T-helper 17 cell (primary cell): ENCODE results near the gene CACNG7. TPM values are rescaled to one million over a fixed set of nuclear protein-coding genes. Genes with fewer than 3 reads are reported as not detected.
"Not testable (repeated sequence)": the region's sequence is repeated elsewhere in the genome, so short reads cannot be mapped to it uniquely, and the experiment has no call there.

Source experiments
- ATAC-seq: fragments of 150-1000 bp; cut with Tn5 transposase; 2 replicates; pipeline ENCODE4 v1.10.0; 2021; ENCODE audit warnings: mild to moderate bottlenecking, moderate library complexity
- DNase-seq, 3 donors: peaks; one replicate each; pipeline versions ENCODE4 v3.0.0 to v3.0.0-alpha.2; 2020 to 2021
- H3K9me3 ChIP-seq: one replicate; pipeline ENCODE4 v1.7.0; 2013; ENCODE audit warnings: low read length, mild to moderate bottlenecking; ENCODE audit not compliant: control insufficient read depth, poor library complexity, severe bottlenecking
- H3K27ac Mint-ChIP-seq: one replicate; pipeline ENCODE4 v1.8.0; 2022; ENCODE audit warnings: mild to moderate bottlenecking, moderate library complexity, mixed read lengths
- H3K27me3 Mint-ChIP-seq: one replicate; pipeline ENCODE4 v1.8.0; 2022; ENCODE audit warnings: mixed read lengths
- H3K36me3 Mint-ChIP-seq: one replicate; pipeline ENCODE4 v1.8.0; 2022; ENCODE audit warnings: low read depth, mixed read lengths
- H3K4me1 Mint-ChIP-seq: one replicate; pipeline ENCODE4 v1.8.0; 2022; ENCODE audit warnings: mild to moderate bottlenecking, mixed read lengths
- H3K4me3 Mint-ChIP-seq: one replicate; pipeline ENCODE4 v1.8.0; 2022; ENCODE audit warnings: mild to moderate bottlenecking, moderate library complexity, mixed read lengths
- total RNA-seq, 4 donors: library from RNA in 2 of 4; stranded (reverse) in 2 of 4; gene quantifications; one replicate each; pipeline ENCODE4 v1.2.3 and lab custom pipeline; 2022 to 2026

The CACNG7 gene
- total RNA-seq, 2 donors from 2014 or later = not detected

GRCh38 chr19:53936029-53936428 lies 27.0 kb downstream of the CACNG7 start:
- Mint-ChIP-seq H3K27me3 (peaks cover 34% of the 10 kb centered on the region), H3K4me1 (no peaks in the 10 kb centered on the region), H3K36me3 (peaks cover 6% of the 10 kb centered on the region), H3K4me3 (no peak overlapping the region), H3K27ac (no peak overlapping the region)
- H3K9me3 ChIP-seq = no peaks in the 10 kb centered on the region
- no peak for DNase-seq
- no peak for ATAC-seq

DNA sequence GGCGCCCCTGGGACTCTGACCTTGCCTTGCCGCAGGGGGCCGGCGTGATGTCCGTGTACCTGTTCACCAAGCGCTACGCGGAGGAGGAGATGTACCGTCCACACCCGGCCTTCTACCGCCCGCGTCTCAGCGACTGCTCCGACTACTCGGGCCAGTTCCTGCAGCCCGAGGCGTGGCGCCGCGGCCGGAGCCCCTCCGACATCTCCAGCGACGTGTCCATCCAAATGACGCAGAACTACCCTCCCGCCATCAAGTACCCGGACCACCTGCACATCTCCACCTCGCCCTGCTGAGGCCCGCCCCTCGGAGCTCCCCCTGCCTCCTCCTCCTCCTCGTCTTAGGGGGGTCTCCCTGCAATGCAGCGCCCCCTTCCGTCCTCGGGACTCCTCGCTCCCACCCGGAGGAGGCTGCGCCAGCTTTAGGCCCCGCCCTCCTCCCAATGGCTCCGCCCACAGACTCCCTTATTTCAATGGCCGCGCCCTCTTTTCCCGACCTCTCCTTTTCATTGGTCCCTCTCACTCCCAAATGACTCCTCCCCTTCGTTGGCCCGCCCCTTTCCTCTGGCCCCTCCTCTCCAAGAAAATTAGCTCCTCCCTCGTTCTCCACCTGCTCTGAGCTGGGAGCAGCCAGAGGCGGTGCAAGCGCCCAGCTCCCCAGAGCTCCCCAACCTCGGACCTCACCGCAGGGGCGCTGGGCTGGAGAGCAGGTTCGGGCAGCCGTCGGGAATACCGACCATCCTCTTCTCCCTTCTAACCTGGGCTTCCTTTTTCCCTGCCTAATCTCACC lies 33.1 kb downstream of the CACNG7 start:
- H3K36me3 Mint-ChIP-seq = peaks cover 16% of the 10 kb centered on the region
- H3K4me3 Mint-ChIP-seq = no peak overlapping the region
- no peak for DNase-seq
- peaks cover 68% of the 10 kb centered on the region for H3K27me3 Mint-ChIP-seq
- H3K9me3 ChIP-seq = no peaks in the 10 kb centered on the region
- no peak overlapping the region for H3K27ac Mint-ChIP-seq
- H3K4me1 Mint-ChIP-seq = peaks cover 6% of the 10 kb centered on the region
- ATAC-seq = no peak

DNA sequence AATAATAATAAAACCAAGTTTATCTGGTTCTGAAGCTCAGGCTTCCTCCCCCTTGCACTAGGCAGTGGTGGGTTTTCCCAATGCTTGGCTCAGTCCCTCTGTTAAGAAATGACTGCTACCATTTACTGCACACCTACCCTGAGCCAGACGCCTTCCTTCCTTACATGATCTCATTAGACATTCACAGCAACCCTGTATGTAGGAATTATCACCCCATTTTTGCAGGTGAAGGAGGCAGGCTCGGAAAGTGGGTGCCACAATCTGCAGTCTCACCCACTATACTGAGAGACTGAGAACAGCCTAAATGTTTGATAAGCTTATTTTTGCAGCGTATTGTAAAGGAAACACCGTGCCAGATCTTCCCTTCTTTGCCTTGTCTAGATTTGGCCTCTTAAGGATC lies 35.3 kb downstream of the CACNG7 start:
- H3K4me3 Mint-ChIP-seq = no peak overlapping the region
- DNase-seq = no peak
- ATAC-seq = no peak
- H3K27ac Mint-ChIP-seq = no peak overlapping the region
- H3K9me3 ChIP-seq = no peaks in the 10 kb centered on the region
- H3K4me1 Mint-ChIP-seq = peaks cover 6% of the 10 kb centered on the region
- peaks cover 14% of the 10 kb centered on the region for H3K36me3 Mint-ChIP-seq
- peaks cover 65% of the 10 kb centered on the region for H3K27me3 Mint-ChIP-seq

DNA sequence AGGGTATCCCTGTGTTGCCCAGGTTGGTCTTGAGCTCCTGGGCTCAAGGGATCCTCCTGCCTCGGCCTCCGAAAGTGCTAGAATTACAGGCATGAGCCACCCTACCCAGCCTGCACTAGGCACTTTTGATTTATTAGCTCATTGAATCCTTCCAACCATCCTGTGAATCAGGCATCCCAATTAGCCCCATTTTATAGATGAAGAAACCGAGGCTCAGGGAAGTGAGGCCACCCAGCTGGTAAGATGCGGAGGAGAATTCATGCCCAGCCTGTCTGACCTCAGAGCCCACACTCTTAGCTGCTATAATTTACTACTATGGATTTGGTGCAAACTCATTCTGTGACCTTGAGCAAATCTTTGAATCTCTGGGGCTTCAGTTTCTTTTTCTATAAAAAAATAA lies 35.9 kb downstream of the CACNG7 start:
- peaks cover 60% of the 10 kb centered on the region for H3K27me3 Mint-ChIP-seq
- H3K4me1 Mint-ChIP-seq = peaks cover 6% of the 10 kb centered on the region
- H3K9me3 ChIP-seq = no peaks in the 10 kb centered on the region
- no peak overlapping the region for H3K4me3 Mint-ChIP-seq
- no peak for DNase-seq
- H3K27ac Mint-ChIP-seq = no peak overlapping the region
- peaks cover 14% of the 10 kb centered on the region for H3K36me3 Mint-ChIP-seq
- no peak for ATAC-seq

DNA sequence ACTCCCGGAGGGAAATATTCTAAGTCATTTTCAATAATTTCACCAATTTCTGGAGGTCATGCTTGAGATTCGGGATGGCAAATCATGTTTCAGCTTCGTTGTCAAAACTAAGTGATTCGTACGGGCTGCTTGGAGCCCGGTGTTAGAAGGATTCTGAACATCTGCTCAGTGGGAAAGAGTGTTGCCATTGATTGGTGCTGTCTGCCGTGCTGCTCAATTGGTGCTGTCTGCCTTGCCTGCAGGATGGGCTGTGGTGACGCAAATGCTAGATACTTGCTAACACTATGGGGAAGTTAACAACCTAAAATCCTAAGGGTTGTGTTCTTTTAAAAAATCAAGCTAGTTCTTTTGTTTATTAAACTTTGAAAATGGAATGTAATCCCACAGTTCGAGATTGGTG lies 36.4 kb downstream of the CACNG7 start:
- peaks cover 6% of the 10 kb centered on the region for H3K4me1 Mint-ChIP-seq
- peaks cover 12% of the 10 kb centered on the region for H3K36me3 Mint-ChIP-seq
- H3K27ac Mint-ChIP-seq = no peak overlapping the region
- H3K4me3 Mint-ChIP-seq = no peak overlapping the region
- H3K27me3 Mint-ChIP-seq = peaks cover 55% of the 10 kb centered on the region
- no peak for ATAC-seq
- H3K9me3 ChIP-seq = no peaks in the 10 kb centered on the region
- no peak for DNase-seq

DNA sequence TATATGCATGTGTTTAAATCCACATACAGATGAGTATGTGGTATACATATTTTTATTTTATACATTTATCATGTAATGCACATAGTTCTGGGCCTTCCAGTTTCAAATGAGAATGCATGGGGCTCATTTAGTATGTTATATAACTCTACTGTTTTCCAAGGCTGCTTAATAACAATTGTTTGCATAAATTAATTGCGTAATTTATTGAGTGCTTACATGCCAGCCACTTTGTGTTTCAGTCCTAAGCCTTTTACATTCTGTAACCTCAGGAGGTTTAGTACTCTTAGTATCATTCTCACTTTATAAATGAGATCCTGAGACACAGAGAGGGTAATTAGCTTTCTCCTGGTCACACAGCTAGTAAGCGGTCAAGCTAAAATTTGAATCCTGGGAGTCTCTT lies 36.9 kb downstream of the CACNG7 start:
- peaks cover 50% of the 10 kb centered on the region for H3K27me3 Mint-ChIP-seq
- no peak overlapping the region for H3K4me3 Mint-ChIP-seq
- ATAC-seq (no peak), DNase-seq (no peak)
- H3K4me1 Mint-ChIP-seq = peaks cover 6% of the 10 kb centered on the region
- H3K9me3 ChIP-seq = no peaks in the 10 kb centered on the region
- H3K36me3 Mint-ChIP-seq = peaks cover 10% of the 10 kb centered on the region
- no peak overlapping the region for H3K27ac Mint-ChIP-seq

DNA sequence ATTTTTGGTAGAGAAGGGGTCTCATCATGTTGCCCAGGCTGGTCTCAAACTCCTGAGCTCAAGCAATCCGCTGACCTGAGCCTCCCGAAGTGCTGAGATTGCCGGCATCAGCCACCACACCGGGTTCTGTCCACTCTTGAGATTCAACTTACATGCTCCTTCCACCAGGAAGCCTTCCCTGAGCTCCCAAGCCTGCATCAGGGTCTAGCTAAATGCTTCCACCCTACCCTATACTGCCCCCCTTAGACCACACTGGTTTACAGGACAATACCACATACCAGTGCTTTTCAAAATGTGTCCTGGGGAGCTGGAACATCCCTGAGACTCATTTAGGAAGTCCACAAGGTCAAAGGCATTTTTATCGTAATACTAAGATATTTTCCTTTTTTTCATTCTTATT lies 38.5 kb downstream of the CACNG7 start:
- no peak for DNase-seq
- Mint-ChIP-seq H3K4me3 (no peak overlapping the region), H3K4me1 (peaks cover 5% of the 10 kb centered on the region), H3K27ac (no peak overlapping the region), H3K27me3 (peaks cover 51% of the 10 kb centered on the region), H3K36me3 (peaks cover 7% of the 10 kb centered on the region)
- no peak for ATAC-seq
- no peaks in the 10 kb centered on the region for H3K9me3 ChIP-seq

DNA sequence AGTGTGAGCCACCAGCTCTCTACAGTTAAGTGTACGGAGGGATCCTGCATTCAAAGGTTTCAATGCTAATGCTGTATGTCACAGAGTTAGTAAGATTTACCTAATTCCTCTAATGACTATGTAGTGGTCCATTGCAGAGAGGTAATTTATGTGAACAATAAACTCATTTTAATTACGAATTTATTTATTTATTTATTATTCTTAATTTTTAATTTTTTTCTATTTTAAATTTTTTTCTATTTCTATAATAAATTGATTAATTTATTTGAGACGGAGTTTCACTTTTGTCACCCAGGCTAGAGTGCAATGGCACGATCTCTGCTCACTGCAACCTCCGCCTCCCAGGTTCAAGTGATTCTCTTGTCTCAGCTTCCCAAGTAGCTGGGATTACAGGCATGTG lies 39.5 kb downstream of the CACNG7 start:
- not testable (repeated sequence) for H3K27ac Mint-ChIP-seq, H3K9me3 ChIP-seq, H3K4me3 Mint-ChIP-seq, DNase-seq, ATAC-seq, H3K36me3 Mint-ChIP-seq, H3K4me1 Mint-ChIP-seq
- H3K27me3 Mint-ChIP-seq = peaks cover 50% of the 10 kb centered on the region

DNA sequence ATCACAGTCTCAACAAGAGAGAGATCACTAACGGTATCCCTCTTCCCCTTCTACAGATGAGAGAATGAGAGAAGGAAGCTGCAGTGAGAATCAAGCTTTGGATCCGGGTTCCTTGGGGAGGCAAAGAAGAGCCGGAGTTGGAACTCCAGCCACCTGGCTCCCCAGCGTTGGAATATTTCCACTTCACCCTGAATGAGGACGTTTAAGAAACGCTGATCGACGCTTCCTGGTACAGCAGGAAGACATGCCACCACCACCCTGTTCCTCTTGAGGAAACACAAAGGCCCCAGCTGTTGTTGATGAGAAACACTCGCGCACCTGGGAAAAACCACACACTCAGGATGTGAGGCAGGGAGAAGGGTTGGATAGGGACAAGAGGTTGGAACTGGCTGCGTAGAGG lies 42.4 kb downstream of the CACNG7 start:
- H3K9me3 ChIP-seq = no peaks in the 10 kb centered on the region
- Mint-ChIP-seq H3K4me1 (peaks cover 4% of the 10 kb centered on the region), H3K36me3 (peaks cover 2% of the 10 kb centered on the region), H3K27ac (no peak overlapping the region), H3K4me3 (no peak overlapping the region), H3K27me3 (peaks cover 48% of the 10 kb centered on the region)
- ATAC-seq = no peak
- DNase-seq = no peak

GRCh38 chr19:53951947-53952346 lies 42.9 kb downstream of the CACNG7 start:
- H3K4me3 Mint-ChIP-seq = no peak overlapping the region
- ATAC-seq (no peak), DNase-seq (no peak)
- H3K27ac Mint-ChIP-seq = no peak overlapping the region
- peaks cover 2% of the 10 kb centered on the region for H3K36me3 Mint-ChIP-seq
- peaks cover 4% of the 10 kb centered on the region for H3K4me1 Mint-ChIP-seq
- peaks cover 51% of the 10 kb centered on the region for H3K27me3 Mint-ChIP-seq
- no peaks in the 10 kb centered on the region for H3K9me3 ChIP-seq

GRCh38 chr19:53953383-53953782 lies 44.3 kb downstream of the CACNG7 start:
- H3K4me3 Mint-ChIP-seq = no peak overlapping the region
- no peak for DNase-seq
- no peaks in the 10 kb centered on the region for H3K9me3 ChIP-seq
- peaks cover 54% of the 10 kb centered on the region for H3K27me3 Mint-ChIP-seq
- no peak for ATAC-seq
- no peaks in the 10 kb centered on the region for H3K36me3 Mint-ChIP-seq
- H3K27ac Mint-ChIP-seq = no peak overlapping the region
- peaks cover 4% of the 10 kb centered on the region for H3K4me1 Mint-ChIP-seq

GRCh38 chr19:53957448-53958167 lies 48.5 kb downstream of the CACNG7 start:
- ATAC-seq (no peak), DNase-seq (no peak)
- Mint-ChIP-seq H3K27me3 (peaks cover 70% of the 10 kb centered on the region), H3K4me1 (peaks cover 16% of the 10 kb centered on the region), H3K36me3 (peaks cover 17% of the 10 kb centered on the region), H3K27ac (no peak overlapping the region), H3K4me3 (no peak overlapping the region)
- no peaks in the 10 kb centered on the region for H3K9me3 ChIP-seq

GRCh38 chr19:53958168-53958571 lies 49.1 kb downstream of the CACNG7 start:
- peaks cover 16% of the 10 kb centered on the region for H3K4me1 Mint-ChIP-seq
- H3K36me3 Mint-ChIP-seq = peaks cover 17% of the 10 kb centered on the region
- DNase-seq (no peak), ATAC-seq (no peak)
- H3K27me3 Mint-ChIP-seq = peaks cover 69% of the 10 kb centered on the region
- H3K4me3 Mint-ChIP-seq = no peak overlapping the region
- no peaks in the 10 kb centered on the region for H3K9me3 ChIP-seq
- no peak overlapping the region for H3K27ac Mint-ChIP-seq
